ENCODE measurements around the gene SCARB1. TPM values are rescaled to one million over a fixed set of nuclear protein-coding genes. Genes with fewer than 3 reads are reported as not detected.

SCARB1 gene
- total RNA-seq, 2 experiments from 2014 or later: 12.6 to 17.2 TPM

- H3K27me3 Mint-ChIP-seq: peaks cover 2% of the 10 kb centered on the region
- CTCF ChIA-PET: no interaction called here
- no peak overlapping the region for H3K27ac Mint-ChIP-seq
- no peak for ATAC-seq
- DNase-seq: no peak
- H3K36me3 Mint-ChIP-seq: no peaks in the 10 kb centered on the region
- H3K9me3 Mint-ChIP-seq (ENCODE audit: low read depth): no peaks in the 10 kb centered on the region
- peaks cover 5% of the 10 kb centered on the region for H3K4me1 Mint-ChIP-seq
- no peak overlapping the region for H3K4me3 Mint-ChIP-seq
These were observed 12.5 kb upstream of the SCARB1 start for GRCh38 chr12:124876171-124876570.

GRCh38 chr12:124875803-124876132, 12.1 kb upstream of the SCARB1 start:
- no peak for ATAC-seq
- peaks cover 2% of the 10 kb centered on the region for H3K27me3 Mint-ChIP-seq
- no peaks in the 10 kb centered on the region for H3K36me3 Mint-ChIP-seq
- H3K4me1 Mint-ChIP-seq: peaks cover under 1% of the 10 kb centered on the region
- CTCF ChIA-PET: no interaction called here
- no peaks in the 10 kb centered on the region for H3K9me3 Mint-ChIP-seq (ENCODE audit: low read depth)
- no peak for DNase-seq
- H3K27ac Mint-ChIP-seq: no peak overlapping the region
- no peak overlapping the region for H3K4me3 Mint-ChIP-seq

DNA sequence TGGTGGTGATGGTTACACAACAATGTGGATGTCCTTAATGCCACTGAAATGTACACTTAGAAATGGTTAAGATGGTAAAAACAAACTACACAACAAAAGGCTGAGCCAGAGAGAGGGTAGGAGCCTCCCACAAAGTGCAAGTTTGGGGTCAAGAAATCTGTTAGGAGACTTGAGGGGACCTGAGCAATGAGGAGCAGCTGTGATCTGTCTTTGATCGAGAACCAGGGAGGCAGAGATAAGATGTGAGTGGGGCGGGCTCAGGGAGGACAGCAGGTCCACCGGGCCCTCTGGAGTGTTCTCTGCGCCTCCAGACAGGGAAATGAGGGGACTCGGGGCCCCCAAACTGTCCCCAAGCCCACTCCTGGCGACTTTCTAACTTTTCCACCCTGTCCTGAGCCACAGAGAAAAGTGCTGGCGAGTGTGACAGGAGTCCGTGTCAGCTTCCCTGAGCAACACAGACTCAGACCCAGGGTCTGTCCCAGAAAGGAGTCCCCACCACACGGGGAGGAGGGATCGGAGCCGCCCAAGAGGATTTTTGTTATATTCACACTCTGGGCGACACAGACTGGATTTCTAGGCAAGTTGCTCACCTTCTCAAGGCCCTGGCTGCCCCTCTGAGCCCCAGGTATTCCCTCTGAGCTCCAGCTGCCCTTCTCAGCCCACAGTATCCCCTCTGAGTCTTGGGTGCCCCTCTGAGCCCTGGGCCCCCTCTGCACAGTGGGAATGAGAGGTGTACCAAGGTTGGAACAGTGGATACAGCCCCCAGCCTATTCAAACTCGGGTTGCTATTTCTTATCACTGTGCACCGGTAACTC, 11.5 kb upstream of the SCARB1 start:
- no peaks in the 10 kb centered on the region for H3K36me3 Mint-ChIP-seq

GRCh38 chr12:124874188-124874587, 10.5 kb upstream of the SCARB1 start:
- H3K9me3 Mint-ChIP-seq (ENCODE audit: low read depth): no peaks in the 10 kb centered on the region
- H3K4me3 Mint-ChIP-seq: no peak overlapping the region
- ATAC-seq (no peak), DNase-seq (no peak)
- no peaks in the 10 kb centered on the region for H3K36me3 Mint-ChIP-seq
- no peaks in the 10 kb centered on the region for H3K4me1 Mint-ChIP-seq
- H3K27ac Mint-ChIP-seq: no peak overlapping the region
- CTCF ChIA-PET: no interaction called here
- H3K27me3 Mint-ChIP-seq: peaks cover 5% of the 10 kb centered on the region

More for the DNA sequence above, 11.5 kb upstream of the SCARB1 start:
- Mint-ChIP-seq H3K9me3 (ENCODE audit: low read depth) (no peaks in the 10 kb centered on the region), H3K27ac (no peak overlapping the region), H3K4me3 (no peak overlapping the region), H3K27me3 (peaks cover 2% of the 10 kb centered on the region), H3K4me1 (no peaks in the 10 kb centered on the region)
- CTCF ChIA-PET: no interaction called here
- ATAC-seq (no peak), DNase-seq (no peak)

GRCh38 chr12:124872068-124872719, 8.5 kb upstream of the SCARB1 start:
- Mint-ChIP-seq H3K27me3 (peaks cover 14% of the 10 kb centered on the region), H3K4me1 (peaks cover 6% of the 10 kb centered on the region), H3K4me3 (no peak overlapping the region), H3K36me3 (no peaks in the 10 kb centered on the region), H3K9me3 (ENCODE audit: low read depth) (no peaks in the 10 kb centered on the region), H3K27ac (no peak overlapping the region)
- DNase-seq (no peak), ATAC-seq (no peak)
- CTCF ChIA-PET: interaction anchor here (1.4 kb wide), 1 partner anchor 35 kb away, joined by 6 read pairs; no protein-coding TSS in a partner anchor

DNA sequence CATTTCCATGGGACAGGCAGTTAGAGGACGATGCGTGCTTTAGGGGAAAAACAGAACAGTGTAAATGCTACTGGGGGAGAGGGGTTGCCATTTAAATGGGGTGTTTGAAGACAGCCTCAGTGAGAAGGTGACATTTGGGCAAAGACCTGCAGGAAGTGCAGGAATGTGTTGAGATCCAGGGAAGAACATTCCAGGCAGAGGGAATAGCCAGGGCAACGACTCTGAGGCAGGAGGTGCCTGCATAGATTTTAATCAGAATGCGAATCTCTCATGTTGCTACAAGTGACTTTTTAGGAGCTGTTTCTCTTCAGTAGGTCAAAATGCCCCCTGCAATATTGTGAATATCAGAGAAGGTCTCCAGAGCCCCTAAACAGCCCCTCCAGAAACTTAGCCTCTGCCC, 7.6 kb upstream of the SCARB1 start:
- H3K9me3 Mint-ChIP-seq (ENCODE audit: low read depth): no peaks in the 10 kb centered on the region
- ATAC-seq (no peak), DNase-seq (no peak)
- no peak overlapping the region for H3K27ac Mint-ChIP-seq
- H3K27me3 Mint-ChIP-seq: peaks cover 16% of the 10 kb centered on the region
- H3K4me3 Mint-ChIP-seq: no peak overlapping the region
- no peaks in the 10 kb centered on the region for H3K36me3 Mint-ChIP-seq
- peaks cover 9% of the 10 kb centered on the region for H3K4me1 Mint-ChIP-seq
- CTCF ChIA-PET: no interaction called here

DNA sequence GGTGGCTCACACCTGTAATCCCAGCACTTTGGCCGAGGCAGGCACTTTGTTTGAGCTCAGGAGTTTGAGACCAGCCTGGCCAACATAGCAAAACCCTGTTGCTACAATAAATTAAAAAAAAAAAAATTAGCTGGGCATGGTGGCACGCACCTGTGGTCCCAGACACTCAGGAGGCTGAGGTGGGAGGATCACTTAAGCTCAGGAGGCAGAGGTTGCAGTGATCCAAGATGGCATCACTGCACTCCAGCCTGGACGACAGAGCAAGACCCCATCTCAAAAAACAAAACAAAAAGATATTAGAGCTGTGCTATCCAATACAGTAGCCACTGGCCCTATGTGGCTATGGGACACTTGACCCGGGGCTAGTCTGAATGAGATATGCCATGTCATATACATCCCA, 6.9 kb upstream of the SCARB1 start:
- no peaks in the 10 kb centered on the region for H3K9me3 Mint-ChIP-seq (ENCODE audit: low read depth)
- ATAC-seq: no peak
- H3K36me3 Mint-ChIP-seq: no peaks in the 10 kb centered on the region
- CTCF ChIA-PET: no interaction called here
- DNase-seq: no peak
- H3K27ac Mint-ChIP-seq: no peak overlapping the region
- H3K4me1 Mint-ChIP-seq: peaks cover 9% of the 10 kb centered on the region
- no peak overlapping the region for H3K4me3 Mint-ChIP-seq
- peaks cover 16% of the 10 kb centered on the region for H3K27me3 Mint-ChIP-seq

- Mint-ChIP-seq H3K9me3 (ENCODE audit: low read depth) (no peaks in the 10 kb centered on the region), H3K27ac (no peak overlapping the region), H3K4me3 (no peak overlapping the region), H3K27me3 (peaks cover 16% of the 10 kb centered on the region), H3K36me3 (no peaks in the 10 kb centered on the region), H3K4me1 (peaks cover 13% of the 10 kb centered on the region)
- CTCF ChIA-PET: interaction anchor here (0.7 kb wide), 1 partner anchor 11 kb away, joined by 3 read pairs; no protein-coding TSS in a partner anchor
- DNase-seq (no peak), ATAC-seq (no peak)
These were observed 5.5 kb upstream of the SCARB1 start for GRCh38 chr12:124869059-124869665.

- Mint-ChIP-seq H3K27ac (no peak overlapping the region), H3K4me1 (peaks cover 17% of the 10 kb centered on the region), H3K27me3 (peaks cover 16% of the 10 kb centered on the region), H3K36me3 (no peaks in the 10 kb centered on the region), H3K9me3 (ENCODE audit: low read depth) (no peaks in the 10 kb centered on the region), H3K4me3 (no peak overlapping the region)
- no peak for ATAC-seq
- CTCF ChIA-PET: no interaction called here
- no peak for DNase-seq
These were observed 4.8 kb upstream of the SCARB1 start for GRCh38 chr12:124868252-124869058.

- Mint-ChIP-seq H3K36me3 (no peaks in the 10 kb centered on the region), H3K9me3 (ENCODE audit: low read depth) (no peaks in the 10 kb centered on the region), H3K27ac (no peak overlapping the region), H3K4me1 (peaks cover 23% of the 10 kb centered on the region), H3K4me3 (no peak overlapping the region), H3K27me3 (peaks cover 16% of the 10 kb centered on the region)
- CTCF ChIA-PET: no interaction called here
- DNase-seq (no peak), ATAC-seq (no peak)
These were observed 3.8 kb upstream of the SCARB1 start for GRCh38 chr12:124867401-124867930.

DNA sequence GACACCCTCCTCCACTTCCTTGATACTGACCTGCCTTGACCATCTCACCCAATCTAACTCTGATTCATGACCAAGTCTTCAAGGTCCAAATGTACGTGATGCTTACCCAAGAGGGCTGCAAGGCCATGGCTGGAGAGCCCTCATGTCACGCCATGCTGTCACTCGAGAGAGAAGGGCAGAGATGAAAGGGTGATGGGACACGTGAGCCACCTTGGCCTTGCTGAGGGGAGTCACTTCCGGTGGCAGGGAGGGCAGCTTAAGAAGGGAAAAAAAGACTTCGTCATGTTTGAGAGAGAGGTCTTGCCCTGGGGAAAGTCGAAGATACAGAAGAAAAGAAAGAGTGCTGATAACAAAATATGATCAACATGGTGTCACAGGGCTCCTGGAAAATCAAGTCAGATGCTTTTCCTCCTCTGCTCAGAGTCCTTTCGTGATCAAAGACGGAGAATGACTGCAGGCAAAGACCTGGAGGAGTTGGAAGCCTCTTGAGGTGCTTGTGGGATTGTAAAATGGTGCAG, 3.3 kb upstream of the SCARB1 start:
- Mint-ChIP-seq H3K36me3 (no peaks in the 10 kb centered on the region), H3K9me3 (ENCODE audit: low read depth) (no peaks in the 10 kb centered on the region), H3K4me3 (no peak overlapping the region), H3K27ac (no peak overlapping the region), H3K27me3 (peaks cover 15% of the 10 kb centered on the region), H3K4me1 (peaks cover 29% of the 10 kb centered on the region)
- DNase-seq (no peak), ATAC-seq (no peak)
- CTCF ChIA-PET: interaction anchor here (1.2 to 1.5 kb wide), 2 partner anchors 40 to 73 kb away, joined by 6 to 7 read pairs; no protein-coding TSS in a partner anchor

DNA sequence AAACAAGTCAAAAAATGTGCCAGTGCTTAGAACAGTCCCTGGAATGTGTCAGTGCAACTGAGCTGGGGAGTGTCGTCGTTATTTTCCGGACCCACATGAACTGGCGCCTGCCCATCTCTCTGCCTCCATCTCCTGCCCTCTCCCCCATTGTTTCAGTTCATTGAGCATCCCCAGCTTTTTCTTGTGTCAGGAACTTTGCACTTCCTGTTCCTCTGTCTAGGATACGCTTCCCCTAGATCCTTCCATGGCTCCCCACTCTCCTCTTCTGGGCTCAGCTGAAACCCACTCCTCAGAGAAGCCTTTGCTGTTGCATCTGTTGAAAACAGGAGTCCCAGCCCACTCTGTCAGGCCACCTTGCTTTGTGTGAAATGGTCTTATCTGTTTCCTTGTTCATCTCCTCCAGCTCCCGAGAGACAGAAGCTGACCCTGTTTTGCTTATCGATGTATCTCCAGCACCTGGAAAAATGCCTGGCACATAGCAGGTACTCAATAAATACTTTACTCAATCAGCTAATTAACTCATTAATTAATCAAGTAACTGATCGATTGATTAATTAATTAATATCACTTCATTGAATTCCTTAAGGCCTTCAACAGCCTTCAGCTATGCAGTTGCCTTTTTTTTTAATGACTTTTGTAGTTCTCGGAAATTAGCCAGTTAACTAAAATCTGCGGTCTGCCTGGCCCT, 2.7 kb upstream of the SCARB1 start:
- DNase-seq (no peak), ATAC-seq (no peak)
- H3K4me3 Mint-ChIP-seq: no peak overlapping the region
- no peaks in the 10 kb centered on the region for H3K9me3 Mint-ChIP-seq (ENCODE audit: low read depth)
- H3K4me1 Mint-ChIP-seq: peaks cover 33% of the 10 kb centered on the region
- CTCF ChIA-PET: interaction anchor here (1.2 to 1.5 kb wide), 2 partner anchors 40 to 74 kb away, joined by 6 to 7 read pairs; no protein-coding TSS in a partner anchor
- H3K27ac Mint-ChIP-seq: no peak overlapping the region
- no peaks in the 10 kb centered on the region for H3K36me3 Mint-ChIP-seq
- peaks cover 14% of the 10 kb centered on the region for H3K27me3 Mint-ChIP-seq
